Embryonic facial prominence (tissue), 1 donor: ENCODE results near the gene SLC25A1.
"Not testable (repeated sequence)": the region's sequence is repeated elsewhere in the genome, so short reads cannot be mapped to it uniquely, and the experiment has no call there.

ENCODE experiments used
- DNase-seq: peaks from one replicate; pipeline ENCODE4 v3.0.0-alpha.2; 2016; ENCODE audit errors: extremely low spot score

The SLC25A1 gene

GRCh38 chr22:19167106-19167869 is 11.2 kb downstream of the SLC25A1 start:
- DNase-seq, result no peak

- no peak for DNase-seq
These were observed 12.1 kb downstream of the SLC25A1 start for GRCh38 chr22:19166421-19166820.

GRCh38 chr22:19164425-19164824 is 14.1 kb downstream of the SLC25A1 start:
- no peak for DNase-seq

- DNase-seq, result not testable (repeated sequence)
These were observed 19.9 kb downstream of the SLC25A1 start for GRCh38 chr22:19158649-19159048.

- not testable (repeated sequence) for DNase-seq
These were observed 22.4 kb downstream of the SLC25A1 start for GRCh38 chr22:19156109-19156508.

- no peak for DNase-seq
These were observed 25.3 kb downstream of the SLC25A1 start for GRCh38 chr22:19152942-19153883.

- DNase-seq, result no peak
These were observed 27.0 kb downstream of the SLC25A1 start for GRCh38 chr22:19151329-19152191.

- DNase-seq, result no peak
These were observed 27.8 kb downstream of the SLC25A1 start for GRCh38 chr22:19150482-19151328.

GRCh38 chr22:19149991-19150390 is 28.5 kb downstream of the SLC25A1 start, which contains the start of gene GSC2:
GSC2 (minus strand) TSS chr22:19150292; CDS start chr22:19150283, 9 bp downstream.
- DNase-seq, result no peak

GRCh38 chr22:19149047-19149883 is 29.3 kb downstream of the SLC25A1 start:
- no peak for DNase-seq

- DNase-seq, result no peak
These were observed 30.0 kb downstream of the SLC25A1 start for GRCh38 chr22:19148417-19149046.

GRCh38 chr22:19147195-19147780 is 31.2 kb downstream of the SLC25A1 start:
- no peak for DNase-seq

GRCh38 chr22:19146215-19146968 is 32.1 kb downstream of the SLC25A1 start:
- no peak for DNase-seq

GRCh38 chr22:19143967-19144400 is 34.6 kb downstream of the SLC25A1 start:
- no peak for DNase-seq

GRCh38 chr22:19143212-19143611 is 35.3 kb downstream of the SLC25A1 start:
- no peak for DNase-seq

GRCh38 chr22:19142394-19142793 is 36.1 kb downstream of the SLC25A1 start:
- DNase-seq, result no peak

- no peak for DNase-seq
These were observed 38.6 kb downstream of the SLC25A1 start for GRCh38 chr22:19139974-19140373.

- DNase-seq, result no peak
These were observed 39.6 kb downstream of the SLC25A1 start for GRCh38 chr22:19139001-19139356.
